Retinal pigment epithelial cell (primary cell): Measurements from ENCODE around the gene CUL4B.

ENCODE experiments used
- DNase-seq: peaks from one replicate; pipeline ENCODE4 v3.0.0-alpha.2; 2010; ENCODE audit warnings: low read depth
- H3K4me3 ChIP-seq: 2 replicates; pipeline ENCODE4 v1.5.1; 2011; ENCODE audit warnings: mild to moderate bottlenecking, low read length, control low read depth, moderate library complexity
- TF ChIP-seq, protein P1 (sequence below): conservative IDR thresholded peaks from 2 replicates; pipeline ENCODE4 v1.5.1; 2011; ENCODE audit warnings: low read depth, low read length, control low read depth, inconsistent platforms

Gene CUL4B

DNA sequence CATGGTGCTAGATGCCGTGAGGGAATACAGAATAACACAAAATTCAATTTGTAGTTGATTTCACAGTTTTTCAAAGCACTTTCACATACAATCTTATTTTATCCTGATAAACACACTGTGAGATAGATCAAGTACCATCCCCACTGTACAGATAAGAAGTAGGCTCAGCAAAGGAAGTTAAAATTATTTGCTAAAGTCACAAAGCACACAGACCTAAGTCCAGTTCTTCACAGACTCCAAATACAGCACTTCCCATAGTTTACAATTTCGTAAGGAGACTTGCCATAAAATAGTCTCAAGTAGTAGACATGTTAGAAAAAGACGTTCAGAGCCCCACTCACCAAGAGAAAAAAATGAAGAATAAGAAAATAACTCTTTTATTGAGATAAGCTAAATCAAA, 7.8 kb upstream of the CUL4B start:
- TF ChIP-seq, protein P1, sequence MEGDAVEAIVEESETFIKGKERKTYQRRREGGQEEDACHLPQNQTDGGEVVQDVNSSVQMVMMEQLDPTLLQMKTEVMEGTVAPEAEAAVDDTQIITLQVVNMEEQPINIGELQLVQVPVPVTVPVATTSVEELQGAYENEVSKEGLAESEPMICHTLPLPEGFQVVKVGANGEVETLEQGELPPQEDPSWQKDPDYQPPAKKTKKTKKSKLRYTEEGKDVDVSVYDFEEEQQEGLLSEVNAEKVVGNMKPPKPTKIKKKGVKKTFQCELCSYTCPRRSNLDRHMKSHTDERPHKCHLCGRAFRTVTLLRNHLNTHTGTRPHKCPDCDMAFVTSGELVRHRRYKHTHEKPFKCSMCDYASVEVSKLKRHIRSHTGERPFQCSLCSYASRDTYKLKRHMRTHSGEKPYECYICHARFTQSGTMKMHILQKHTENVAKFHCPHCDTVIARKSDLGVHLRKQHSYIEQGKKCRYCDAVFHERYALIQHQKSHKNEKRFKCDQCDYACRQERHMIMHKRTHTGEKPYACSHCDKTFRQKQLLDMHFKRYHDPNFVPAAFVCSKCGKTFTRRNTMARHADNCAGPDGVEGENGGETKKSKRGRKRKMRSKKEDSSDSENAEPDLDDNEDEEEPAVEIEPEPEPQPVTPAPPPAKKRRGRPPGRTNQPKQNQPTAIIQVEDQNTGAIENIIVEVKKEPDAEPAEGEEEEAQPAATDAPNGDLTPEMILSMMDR: no peak
- H3K4me3 ChIP-seq: no peak overlapping the region
- DNase-seq: no peak

DNA sequence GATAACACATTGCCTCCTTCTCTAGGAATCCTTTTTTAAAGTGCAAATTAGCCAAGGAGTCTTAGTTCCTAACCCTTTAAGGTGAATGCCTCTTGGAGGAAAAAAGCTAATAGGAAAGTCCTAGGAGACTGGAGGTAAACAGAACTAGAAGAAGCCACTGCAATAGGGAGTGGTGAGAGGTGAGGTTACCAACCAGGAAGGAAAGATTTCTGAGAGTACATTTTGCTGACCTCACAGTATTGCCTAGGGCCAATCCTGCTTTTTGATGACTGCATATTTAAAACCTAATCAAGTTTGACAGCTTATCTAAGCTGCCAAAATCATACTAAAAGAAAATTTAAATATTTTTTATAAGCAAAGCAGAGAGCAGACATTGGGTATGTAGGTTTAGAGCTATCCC, 7.3 kb upstream of the CUL4B start:
- TF ChIP-seq, protein P1: no peak
- DNase-seq: no peak

DNA sequence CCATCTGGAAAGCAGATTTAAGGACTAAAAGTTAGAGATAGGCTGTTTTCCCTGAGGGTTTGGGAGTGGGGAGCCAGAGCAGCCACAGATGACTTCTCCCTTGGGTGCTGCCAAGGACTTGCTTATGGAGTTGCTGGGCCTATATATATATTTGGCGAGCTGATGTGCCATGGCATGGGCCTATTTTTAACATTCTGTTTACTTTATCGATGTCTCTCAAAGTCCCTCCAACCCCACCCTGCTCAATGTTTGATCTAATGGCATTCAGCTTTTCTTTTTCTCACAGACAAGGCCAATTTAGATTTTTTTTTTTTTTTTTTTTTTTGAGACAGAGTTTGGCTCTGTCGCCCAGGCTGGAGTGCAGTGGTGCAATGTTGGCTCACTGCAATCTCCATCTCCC, 6.1 kb upstream of the CUL4B start:
- DNase-seq: no peak
- H3K4me3 ChIP-seq: no peak overlapping the region
- TF ChIP-seq, protein P1: no peak

More for the DNA sequence above, 7.3 kb upstream of the CUL4B start:
- H3K4me3 ChIP-seq: no peak overlapping the region

DNA sequence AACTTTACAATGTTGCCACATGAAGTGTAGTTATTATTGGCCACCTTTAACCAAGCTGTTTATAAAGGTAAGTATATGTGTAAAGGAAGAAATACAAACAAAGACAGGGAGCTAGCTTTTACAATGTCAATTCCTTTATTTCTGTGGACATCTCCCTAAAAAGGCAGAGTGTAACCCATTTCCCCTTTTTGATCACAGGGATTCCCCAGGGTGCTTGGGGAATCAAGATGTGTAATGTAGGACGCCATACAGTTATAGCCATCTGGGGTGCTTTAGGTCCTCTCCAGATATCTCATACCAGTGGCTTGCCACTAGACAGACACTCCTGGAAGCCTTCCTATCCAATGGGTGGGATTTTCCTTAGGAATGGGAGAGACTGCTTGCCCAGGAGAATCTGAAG, 4.2 kb upstream of the CUL4B start:
- H3K4me3 ChIP-seq: no peak overlapping the region
- DNase-seq: no peak
- TF ChIP-seq, protein P1: no peak

DNA sequence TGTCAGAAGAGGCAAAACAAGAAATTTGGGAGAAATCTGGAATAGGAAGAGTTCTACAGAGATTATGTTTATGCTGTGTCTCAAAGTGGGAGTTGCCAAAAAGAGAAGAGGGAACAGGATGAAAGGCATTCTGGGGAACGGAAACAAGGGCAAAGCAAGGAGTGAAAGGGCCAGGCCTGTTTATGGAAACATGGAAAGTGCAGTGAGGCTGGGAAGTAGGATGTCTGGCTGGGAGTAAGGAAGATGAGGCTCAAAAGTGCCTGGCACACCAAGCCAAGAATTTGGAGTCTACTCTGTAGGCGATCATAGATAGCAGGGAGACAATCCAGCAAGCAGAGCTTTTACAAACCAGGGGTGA, 1.8 kb upstream of the CUL4B start:
- H3K4me3 ChIP-seq: no peak overlapping the region
- no peak for DNase-seq
- TF ChIP-seq, protein P1: no peak

DNA sequence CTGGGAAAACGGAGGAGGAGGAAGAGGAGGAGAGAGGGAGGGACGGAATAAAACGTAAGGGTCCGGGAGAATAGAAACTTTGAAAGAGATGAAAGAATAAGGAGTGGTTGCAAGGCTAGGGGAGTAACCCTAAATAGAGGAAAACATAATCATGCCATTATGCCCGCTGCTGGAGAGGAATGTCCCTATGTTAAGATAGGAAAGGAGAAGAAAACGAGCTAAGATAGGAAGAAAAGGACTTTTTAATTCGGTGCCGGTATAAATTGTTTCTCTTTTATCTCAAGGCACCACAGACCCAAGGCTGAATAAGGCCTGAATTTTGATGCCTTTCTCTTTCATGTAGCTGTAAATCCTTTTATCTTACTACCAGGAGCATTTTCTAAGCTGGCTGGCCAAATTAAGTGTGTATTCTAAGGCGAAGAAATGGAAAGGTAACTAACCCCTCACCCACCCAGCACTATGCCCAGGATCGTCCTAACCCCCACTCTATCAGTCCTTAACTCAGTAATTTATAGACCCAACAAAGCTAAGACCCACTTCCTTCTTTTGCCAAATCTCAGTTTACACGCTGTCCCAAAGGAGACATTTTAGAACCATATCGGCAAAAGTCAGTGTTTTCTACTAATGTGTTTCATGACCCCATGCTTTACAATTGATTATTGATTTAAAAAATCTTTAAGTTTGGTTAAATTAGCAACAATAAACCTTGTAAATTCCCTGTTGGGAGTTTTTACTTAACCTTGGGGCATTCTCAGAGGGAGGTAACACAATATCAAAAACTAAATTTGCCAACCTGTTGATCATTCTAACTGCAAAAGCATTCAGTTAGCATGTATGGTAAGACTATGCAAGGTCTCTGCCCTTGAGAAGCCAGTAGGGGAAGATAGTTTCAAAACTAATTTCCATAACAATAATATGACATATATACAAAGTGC, 1.1 kb upstream of the CUL4B start:
- no peak for DNase-seq
- TF ChIP-seq, protein P1: no peak
- H3K4me3 ChIP-seq: peak overlapping the region; percentile 65

DNA sequence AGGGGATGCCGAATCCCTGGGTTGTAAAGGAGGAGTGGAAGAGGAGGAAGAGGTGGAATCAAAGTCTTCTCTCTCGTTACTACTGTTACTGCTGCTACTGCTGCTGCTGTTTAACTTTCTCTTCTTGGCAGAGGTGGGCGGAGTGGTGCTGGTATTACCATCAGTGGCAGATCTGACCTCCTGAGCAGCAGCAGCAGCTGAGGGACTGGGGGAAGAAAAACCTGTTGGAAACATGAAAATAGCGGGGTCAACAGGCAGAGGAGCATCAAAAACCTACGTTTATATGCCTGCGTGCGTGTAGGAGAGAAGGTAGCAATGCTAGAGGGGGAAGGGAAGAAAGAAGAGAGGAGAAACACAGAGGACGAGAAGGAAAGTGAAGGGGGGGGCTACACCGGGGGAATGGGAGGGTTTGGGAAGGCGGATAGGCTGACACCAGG, 339 bp downstream of the CUL4B start:
- DNase-seq: no peak
- TF ChIP-seq, protein P1: no peak
- H3K4me3 ChIP-seq: peak overlapping the region; percentile 77
